Keratinocyte (primary cell): Measurements from ENCODE around the gene HOXC9. TPM values are rescaled to one million over a fixed set of nuclear protein-coding genes. Genes with fewer than 3 reads are reported as not detected.

Experiments used
- DNase-seq: peaks from one replicate; pipeline ENCODE4 v3.0.0-alpha.2; 2011; ENCODE audit warnings: low read depth, missing footprints, low spot score
- FAIRE-seq: peaks from 2 replicates; lab custom pipeline; 2011; peaks lifted over from hg19 to GRCh38; lab: Jason Lieb, UNC
- H2AFZ ChIP-seq: 2 replicates; pipeline ENCODE4 v1.6.0; 2012; ENCODE audit warnings: low read length, control low read depth, inconsistent platforms; ENCODE audit not compliant: control insufficient read depth
- H3K27ac ChIP-seq: 2 replicates; pipeline ENCODE4 v1.5.1; 2011; ENCODE audit warnings: low read length; ENCODE audit not compliant: control insufficient read depth, insufficient read depth
- H3K27me3 ChIP-seq: 3 replicates; pipeline ENCODE4 v1.6.0; 2011; ENCODE audit warnings: low read length; ENCODE audit not compliant: control insufficient read depth, insufficient read depth; ENCODE audit errors: extremely low read depth
- H3K36me3 ChIP-seq, 2 experiments: 2 replicates in 1 of 2; 3 replicates in 1 of 2; pipeline ENCODE4 v1.5.1; 2011; ENCODE audit warnings: low read length in 2 of 2, mild to moderate bottlenecking in 1 of 2; ENCODE audit not compliant: control insufficient read depth in 2 of 2, insufficient read depth in 2 of 2; ENCODE audit errors: extremely low read depth in 1 of 2
- H3K4me1 ChIP-seq: 3 replicates; pipeline ENCODE4 v1.5.1; 2011; ENCODE audit warnings: low read length; ENCODE audit not compliant: control insufficient read depth, insufficient read depth; ENCODE audit errors: extremely low read depth
- H3K4me2 ChIP-seq: 3 replicates; pipeline ENCODE4 v1.6.0; 2011; ENCODE audit warnings: low read depth, low read length; ENCODE audit not compliant: control insufficient read depth, insufficient read depth; ENCODE audit errors: extremely low read depth
- H3K4me3 ChIP-seq, 3 experiments: fragments of 200-600 bp in 1 of 3; sonication (generic) in 1 of 3; 2 replicates in 2 of 3; 3 replicates in 1 of 3; pipeline ENCODE4 v1.5.1; 2011 to 2016; ENCODE audit warnings: low read length in 3 of 3, mild to moderate bottlenecking in 3 of 3, control low read depth in 2 of 3, inconsistent platforms in 1 of 3, low read depth in 1 of 3, mixed read lengths in 1 of 3, mixed run types in 1 of 3, moderate library complexity in 1 of 3; ENCODE audit not compliant: control insufficient read depth in 2 of 3, insufficient read depth in 2 of 3; ENCODE audit errors: extremely low read depth in 1 of 3
- H3K79me2 ChIP-seq: 2 replicates; pipeline ENCODE4 v1.6.0; 2012; ENCODE audit warnings: low read length; ENCODE audit not compliant: control insufficient read depth, insufficient read depth
- H3K9ac ChIP-seq: 3 replicates; pipeline ENCODE4 v1.6.0; 2011; ENCODE audit warnings: low read length; ENCODE audit not compliant: control insufficient read depth, insufficient read depth; ENCODE audit errors: extremely low read depth
- H3K9me1 ChIP-seq: 3 replicates; pipeline ENCODE4 v1.6.0; 2011; ENCODE audit warnings: low read length; ENCODE audit not compliant: control insufficient read depth, insufficient read depth; ENCODE audit errors: extremely low read depth
- H3K9me3 ChIP-seq: 2 replicates; pipeline ENCODE4 v1.5.1; 2012; ENCODE audit warnings: low read depth, low read length; ENCODE audit not compliant: control insufficient read depth
- H4K20me1 ChIP-seq: 3 replicates; pipeline ENCODE4 v1.6.0; 2011; ENCODE audit warnings: low read length; ENCODE audit not compliant: control insufficient read depth, insufficient read depth; ENCODE audit errors: extremely low read depth
- CTCF ChIP-seq, 3 experiments: IDR thresholded peaks in 1 of 3; conservative IDR thresholded peaks in 1 of 3; optimal IDR thresholded peaks in 1 of 3; 2 replicates in 2 of 3; 3 replicates in 1 of 3; pipeline versions ENCODE3 to v1.5.1; 2011; ENCODE audit warnings: low read length in 3 of 3, mild to moderate bottlenecking in 3 of 3, moderate library complexity in 2 of 3, control low read depth in 1 of 3, inconsistent platforms in 1 of 3; ENCODE audit not compliant: insufficient read depth in 2 of 3; ENCODE audit errors: extremely low read depth in 1 of 3
- EZH2 ChIP-seq: IDR thresholded peaks from one replicate; pipeline ENCODE4 v1.6.1; 2012; ENCODE audit warnings: inconsistent platforms, mild to moderate bottlenecking, low read length, moderate library complexity
- dilution Hi-C: fragments of 300-500 bp; cut with MboI; formaldehyde crosslinking; loops from one replicate; pipeline ENCODE4 v1.7.0; 2020; ENCODE audit warnings: low sequenced_read_pairs; ENCODE audit not compliant: extremely low pct_ligation_motif_present
- polyA plus RNA-seq, 5 experiments: library from polyadenylated mRNA; depleted of rRNA in 3 of 5; stranded (reverse) in 3 of 5; stranded (forward) in 1 of 5; unstranded in 1 of 5; fragments of >200 nt; gene quantifications; 1 replicate in 1 of 5; 2 replicates in 3 of 5; 3 replicates in 1 of 5; pipeline versions ENCODE4 v1.2.1 to v1.2.3, GENCODE V29; 2011 to 2012; ENCODE audit warnings: missing spikeins in 2 of 5, low read depth in 1 of 5, low replicate concordance in 1 of 5

The HOXC9 gene
- polyA plus RNA-seq, 1 donor (not counting 4 experiments of a cell fraction or from before 2014, with no cell fraction given): 1.8 TPM

GRCh38 chr12:54049108-54049507, 49.1 kb downstream of the HOXC9 start:
- DNase-seq (no peak), FAIRE-seq (no peak)
- H4K20me1 ChIP-seq: no peaks in the 10 kb centered on the region
- peaks cover 25% of the 10 kb centered on the region for H3K4me1 ChIP-seq
- H3K27me3 ChIP-seq: no peaks in the 10 kb centered on the region
- TF ChIP-seq CTCF (optimal IDR thresholded peaks at IDR 0.05 in 1 of 3, IDR thresholded peaks at IDR 0.05 in 1 of 3, conservative IDR thresholded peaks at IDR 0.05 in 1 of 3; ENCODE audit: extremely low read depth in 1 of 3, insufficient read depth in 2 of 3, low read length in 3 of 3) (no peak), EZH2 (no peak)
- no peaks in the 10 kb centered on the region for H3K9me1 ChIP-seq
- no peak overlapping the region for H2AFZ ChIP-seq
- H3K36me3 ChIP-seq: no peaks in the 10 kb centered on the region
- no peak overlapping the region for H3K4me3 ChIP-seq
- no peak overlapping the region for H3K4me2 ChIP-seq
- H3K27ac ChIP-seq: no peak overlapping the region
- dilution Hi-C loops: no loop called here
- H3K79me2 ChIP-seq: no peaks in the 10 kb centered on the region
- H3K9ac ChIP-seq: no peak overlapping the region
- H3K9me3 ChIP-seq: no peaks in the 10 kb centered on the region

GRCh38 chr12:54050482-54050810, 50.5 kb downstream of the HOXC9 start:
- no peak for FAIRE-seq
- Histone ChIP-seq H3K27me3 (no peaks in the 10 kb centered on the region), H2AFZ (no peak overlapping the region), H3K9ac (no peak overlapping the region), H3K4me2 (no peak overlapping the region), H4K20me1 (no peaks in the 10 kb centered on the region), H3K27ac (no peak overlapping the region), H3K36me3 (no peaks in the 10 kb centered on the region), H3K4me3 (no peak overlapping the region), H3K9me1 (no peaks in the 10 kb centered on the region), H3K9me3 (no peaks in the 10 kb centered on the region), H3K4me1 (peaks cover 25% of the 10 kb centered on the region), H3K79me2 (no peaks in the 10 kb centered on the region)
- DNase-seq: no peak
- TF ChIP-seq CTCF (optimal IDR thresholded peaks at IDR 0.05 in 1 of 3, IDR thresholded peaks at IDR 0.05 in 1 of 3, conservative IDR thresholded peaks at IDR 0.05 in 1 of 3; ENCODE audit: extremely low read depth in 1 of 3, insufficient read depth in 2 of 3, low read length in 3 of 3) (no peak), EZH2 (no peak)
- dilution Hi-C loops: no loop called here
